Natural killer cell (primary cell): Measurements from ENCODE around the gene PCDHAC1. TPM values are rescaled to one million over a fixed set of nuclear protein-coding genes. Genes with fewer than 3 reads are reported as not detected.

Source experiments
- ATAC-seq, 3 donors: fragments of 150-1000 bp in 2 of 3; fragments of 200-7000 bp in 1 of 3; cut with Tn5 transposase; 1 replicate in 1 of 3; 2 replicates in 2 of 3; pipeline ENCODE4 v1.10.0; 2021; ENCODE audit warnings: mild to moderate bottlenecking in 2 of 3, moderate library complexity in 2 of 3
- DNase-seq, 2 donors: peaks; one replicate each; pipeline versions ENCODE4 v3.0.0 to v3.0.0-alpha.2; 2013 to 2021; ENCODE audit warnings: mixed read lengths in 1 of 2
- H3K27ac ChIP-seq: one replicate; pipeline ENCODE4 v1.5.1; 2013; ENCODE audit warnings: mild to moderate bottlenecking, low read length
- H3K27me3 ChIP-seq: one replicate; pipeline ENCODE4 v1.6.1; 2013; ENCODE audit warnings: low read length; ENCODE audit not compliant: control insufficient read depth, insufficient read depth
- H3K36me3 ChIP-seq: one replicate; pipeline ENCODE4 v1.6.1; 2013; ENCODE audit warnings: low read length; ENCODE audit not compliant: control insufficient read depth, insufficient read depth
- H3K4me1 ChIP-seq: one replicate; pipeline ENCODE4 v1.6.1; 2013; ENCODE audit warnings: low read length; ENCODE audit not compliant: control insufficient read depth, insufficient read depth
- H3K4me3 ChIP-seq: one replicate; pipeline ENCODE4 v1.5.1; 2013; ENCODE audit warnings: low read length
- H3K9me3 ChIP-seq: one replicate; pipeline ENCODE4 v1.6.1; 2013; ENCODE audit warnings: low read length; ENCODE audit not compliant: control insufficient read depth, insufficient read depth
- H3K27ac Mint-ChIP-seq, 2 donors: one replicate each; pipeline ENCODE4 v1.8.0; 2022; ENCODE audit warnings: mild to moderate bottlenecking in 2 of 2, mixed read lengths in 2 of 2, moderate library complexity in 1 of 2
- H3K27me3 Mint-ChIP-seq, 2 donors: one replicate each; pipeline ENCODE4 v1.8.0; 2022; ENCODE audit warnings: low read depth in 2 of 2, mixed read lengths in 2 of 2
- H3K36me3 Mint-ChIP-seq: one replicate; pipeline ENCODE4 v1.8.0; 2022; ENCODE audit warnings: mixed read lengths
- H3K4me1 Mint-ChIP-seq, 2 donors: one replicate each; pipeline ENCODE4 v1.8.0; 2022; ENCODE audit warnings: mixed read lengths in 2 of 2
- H3K4me3 Mint-ChIP-seq: one replicate; pipeline ENCODE4 v1.8.0; 2022; ENCODE audit warnings: mild to moderate bottlenecking, moderate library complexity, mixed read lengths
- H3K9me3 Mint-ChIP-seq, 2 donors: one replicate each; pipeline ENCODE4 v1.8.0; 2022; ENCODE audit warnings: mixed read lengths in 2 of 2
- CTCF ChIP-seq: fragments of 200-600 bp; IDR thresholded peaks from one replicate; pipeline ENCODE4 v1.8.0; 2022; ENCODE audit warnings: antibody characterized with exemption
- WGBS: methylation state at CpG from one replicate; pipeline ENCODE4 v1.1.7; 2013; ENCODE audit warnings: missing lambda C conversion rate; ENCODE audit not compliant: insufficient coverage; 5-methylcytosine and 5-hydroxymethylcytosine counted together
- intact Hi-C: fragments of 100-400 bp; cut with micrococcal nuclease; formaldehyde crosslinking; loops from one replicate; pipeline ENCODE4 v1.14.2; 2022
- total RNA-seq, 4 donors: library from RNA; stranded (reverse); fragments of 120-200 nt in 1 of 4; gene quantifications; one replicate each; pipeline versions ENCODE4 v1.2.3 to v1.2.4, GENCODE V29; 2013 to 2022

PCDHAC1 gene
- total RNA-seq, 3 donors from 2014 or later (not counting 1 experiment from before 2014, with no cell fraction given) = not detected

GRCh38 chr5:140881889-140882590 lies 44.1 kb upstream of the PCDHAC1 start, which contains the start of gene PCDHA13:
Gene PCDHA13, plus strand, starts transcription at chr5:140882124. Its CDS starts 145 bp downstream, at chr5:140882269.
- H3K4me3 ChIP-seq = no peak within 1 kb of the TSS
- H3K4me3 Mint-ChIP-seq = no peak within 1 kb of the TSS
- peaks cover 6% of the 10 kb centered on the region in 2 donors for H3K27me3 Mint-ChIP-seq
- no peak for DNase-seq
- TF ChIP-seq CTCF = no peak
- peaks cover 8 to 16% of the 10 kb centered on the region in 2 donors for H3K9me3 Mint-ChIP-seq
- no peaks in the 10 kb centered on the region for H3K4me1 Mint-ChIP-seq
- no peaks in the 10 kb centered on the region for H3K36me3 ChIP-seq
- no peaks in the 10 kb centered on the region for H3K36me3 Mint-ChIP-seq
- no peak for ATAC-seq
- peaks cover 14% of the 10 kb centered on the region for H3K9me3 ChIP-seq
- 15% methylated on average over 29 of the region's 35 CpGs for WGBS
- no peak within 1 kb of the TSS for H3K27ac ChIP-seq
- no peak within 1 kb of the TSS for H3K27ac Mint-ChIP-seq
- no peaks in the 10 kb centered on the region for H3K4me1 ChIP-seq
- H3K27me3 ChIP-seq = peaks cover 5% of the 10 kb centered on the region
- intact Hi-C loops = no loop called here

- H3K27ac ChIP-seq = no peak overlapping the region
- no peaks in the 10 kb centered on the region for H3K4me1 Mint-ChIP-seq
- no peak for ATAC-seq
- no peak for TF ChIP-seq CTCF
- no peak overlapping the region for H3K27ac Mint-ChIP-seq
- H3K36me3 ChIP-seq = no peaks in the 10 kb centered on the region
- intact Hi-C loops = no loop called here
- H3K27me3 Mint-ChIP-seq = peaks cover 6% of the 10 kb centered on the region in 2 donors
- H3K4me1 ChIP-seq = no peaks in the 10 kb centered on the region
- DNase-seq = no peak
- WGBS = 27% methylated on average over 12 of the region's 12 CpGs
- peaks cover 5% of the 10 kb centered on the region for H3K27me3 ChIP-seq
- H3K36me3 Mint-ChIP-seq = no peaks in the 10 kb centered on the region
- H3K4me3 Mint-ChIP-seq = no peak overlapping the region
- H3K9me3 Mint-ChIP-seq = peaks cover 9 to 19% of the 10 kb centered on the region in 2 donors
- no peak overlapping the region for H3K4me3 ChIP-seq
- H3K9me3 ChIP-seq = peaks cover 14% of the 10 kb centered on the region
Observed at GRCh38 chr5:140882591-140882899, 43.6 kb upstream of the PCDHAC1 start.

- Mint-ChIP-seq H3K9me3 (peaks cover 11 to 20% of the 10 kb centered on the region in 2 donors), H3K27ac (no peak overlapping the region), H3K27me3 (peaks cover 6% of the 10 kb centered on the region in 2 donors), H3K4me1 (no peaks in the 10 kb centered on the region), H3K36me3 (no peaks in the 10 kb centered on the region), H3K4me3 (no peak overlapping the region)
- Histone ChIP-seq H3K36me3 (no peaks in the 10 kb centered on the region), H3K4me3 (no peak overlapping the region), H3K4me1 (no peaks in the 10 kb centered on the region), H3K9me3 (peaks cover 14% of the 10 kb centered on the region), H3K27ac (no peak overlapping the region), H3K27me3 (peaks cover 5% of the 10 kb centered on the region)
- intact Hi-C loops = no loop called here
- no peak for TF ChIP-seq CTCF
- WGBS = 52% methylated on average over 41 of the region's 41 CpGs
- DNase-seq (no peak), ATAC-seq (no peak)
Observed at GRCh38 chr5:140883373-140883772, 42.7 kb upstream of the PCDHAC1 start.
